ENCODE measurements around the gene COL26A1.

- TF ChIP-seq, protein P1, sequence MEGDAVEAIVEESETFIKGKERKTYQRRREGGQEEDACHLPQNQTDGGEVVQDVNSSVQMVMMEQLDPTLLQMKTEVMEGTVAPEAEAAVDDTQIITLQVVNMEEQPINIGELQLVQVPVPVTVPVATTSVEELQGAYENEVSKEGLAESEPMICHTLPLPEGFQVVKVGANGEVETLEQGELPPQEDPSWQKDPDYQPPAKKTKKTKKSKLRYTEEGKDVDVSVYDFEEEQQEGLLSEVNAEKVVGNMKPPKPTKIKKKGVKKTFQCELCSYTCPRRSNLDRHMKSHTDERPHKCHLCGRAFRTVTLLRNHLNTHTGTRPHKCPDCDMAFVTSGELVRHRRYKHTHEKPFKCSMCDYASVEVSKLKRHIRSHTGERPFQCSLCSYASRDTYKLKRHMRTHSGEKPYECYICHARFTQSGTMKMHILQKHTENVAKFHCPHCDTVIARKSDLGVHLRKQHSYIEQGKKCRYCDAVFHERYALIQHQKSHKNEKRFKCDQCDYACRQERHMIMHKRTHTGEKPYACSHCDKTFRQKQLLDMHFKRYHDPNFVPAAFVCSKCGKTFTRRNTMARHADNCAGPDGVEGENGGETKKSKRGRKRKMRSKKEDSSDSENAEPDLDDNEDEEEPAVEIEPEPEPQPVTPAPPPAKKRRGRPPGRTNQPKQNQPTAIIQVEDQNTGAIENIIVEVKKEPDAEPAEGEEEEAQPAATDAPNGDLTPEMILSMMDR (IDR thresholded peaks at IDR 0.05), result no peak
- TF ChIP-seq POLR2A (IDR thresholded peaks at IDR 0.05), result no peak
Measured at GRCh38 chr7:101516851-101517250, 154.2 kb downstream of the COL26A1 start.
